ENCODE results near the gene DPM1. TPM values are rescaled to one million over a fixed set of nuclear protein-coding genes. Genes with fewer than 3 reads are reported as not detected.
A peak's percentile ranks its signal among the peaks of the same experiment; 100 is the strongest.

Gene DPM1
- total and polyA plus RNA-seq, 2 of the 8 experiments (the other 6 are each of a cell fraction or from before 2014, with no cell fraction given) = 42.3 to 57.0 TPM

DNA sequence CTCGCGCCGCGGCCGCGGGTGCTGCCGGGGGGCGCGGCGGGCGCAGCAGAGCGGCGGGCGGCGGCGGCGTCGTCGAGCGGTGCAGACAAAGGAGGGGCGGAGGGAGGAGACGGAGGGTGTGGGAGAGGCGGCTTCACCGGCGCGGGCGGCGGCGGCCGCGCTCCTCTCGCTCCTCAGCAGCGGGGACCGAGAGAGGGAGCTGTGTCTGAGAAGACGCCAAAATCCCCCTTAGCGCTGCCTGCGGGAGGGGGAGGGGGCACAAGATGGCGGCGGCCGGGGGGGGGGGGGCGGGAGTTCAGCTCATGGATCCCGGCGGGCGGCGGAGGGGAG is 27.4 kb downstream of the DPM1 start:
- Histone ChIP-seq H4K8ac (ENCODE audit: extremely low read depth, insufficient read depth, low read length) (peak overlapping the region; percentile 99; the same call in 1 of the 2 replicates), H3K27me3 (replicated peaks in 1 of 4; ENCODE audit: control insufficient read depth in 3 of 4, extremely low read depth in 1 of 4, insufficient read depth in 3 of 4, low read length in 3 of 4) (no peaks in the 10 kb centered on the region), H3K18ac (ENCODE audit: extremely low read depth, low read length) (peak overlapping the region; percentile 76; the same call in 1 of the 2 replicates), H3K4ac (replicated peaks; ENCODE audit: insufficient read length, low read depth, low read length) (no peak overlapping the region), H4K91ac (replicated peaks; ENCODE audit: insufficient read length, low read length) (no peak overlapping the region), H3K4me3 (ENCODE audit: extremely low read depth in 1 of 4, insufficient read depth in 2 of 4, low read depth in 3 of 4, low read length in 4 of 4) (peak overlapping the region; percentile 43 to 87 (median 52); a peak in 7 of 8 replicates), H3K23ac (ENCODE audit: insufficient read length) (no peak overlapping the region), H3K9ac (replicated peaks in 1 of 4; ENCODE audit: extremely low read depth in 1 of 4, low read depth in 3 of 4, low read length in 3 of 4) (peak overlapping the region; percentile 91 to 100 (median 96)), H3K14ac (ENCODE audit: insufficient read length) (no peak overlapping the region), H3K79me2 (ENCODE audit: control insufficient read depth in 1 of 2, insufficient read depth in 2 of 2, low read length in 2 of 2) (peaks cover 29 to 45% of the 10 kb centered on the region in 2 experiments), H3K9me3 (ENCODE audit: insufficient read depth in 2 of 2, low read depth in 1 of 2, low read length in 1 of 2) (no peaks in the 10 kb centered on the region), H2BK12ac (ENCODE audit: low read depth, low read length) (no peak overlapping the region), H3K27ac (ENCODE audit: low read depth, low read length) (peak overlapping the region; percentile 93), H3K4me2 (ENCODE audit: insufficient read depth in 1 of 2, low read depth in 2 of 2, low read length in 2 of 2) (peak overlapping the region; percentile 41 to 43; a peak in 2 of 4 replicates), H2BK120ac (replicated peaks; ENCODE audit: low read depth, low read length) (no peak overlapping the region), H3K36me3 (ENCODE audit: control insufficient read depth in 2 of 4, insufficient read depth in 4 of 4, low read length in 3 of 4) (peaks cover 15 to 54% (median 25%) of the 10 kb centered on the region in 4 experiments; a peak in 7 of 8 replicates), H4K5ac (ENCODE audit: insufficient read length, low read depth, low read length) (peak overlapping the region; percentile 30), H3K79me1 (ENCODE audit: low read depth, low read length) (no peaks in the 10 kb centered on the region), H3K56ac (replicated peaks; ENCODE audit: insufficient read length, low read depth, low read length) (peak overlapping the region; percentile 81), H4K20me1 (replicated peaks in 1 of 2; ENCODE audit: control insufficient read depth in 1 of 2, insufficient read depth in 2 of 2, low read length in 2 of 2) (peaks cover 11 to 26% of the 10 kb centered on the region in 2 experiments), H3K4me1 (replicated peaks in 1 of 4; ENCODE audit: control insufficient read depth in 3 of 4, insufficient read depth in 4 of 4, low read length in 3 of 4) (peaks cover 4 to 19% (median 9%) of the 10 kb centered on the region in 4 experiments; a peak in 6 of 7 replicates), H2BK15ac (ENCODE audit: low read length) (no peak overlapping the region), H2AK5ac (ENCODE audit: low read depth, low read length) (no peak overlapping the region), H2BK5ac (ENCODE audit: low read depth, low read length) (peak overlapping the region; percentile 85; the same call in 1 of the 2 replicates), H2BK20ac (ENCODE audit: low read length) (no peak overlapping the region), H3K23me2 (ENCODE audit: low read depth, low read length) (peaks cover 4% of the 10 kb centered on the region; the same call in 1 of the 2 replicates), H2AFZ (ENCODE audit: low read length) (no peak overlapping the region)
- POLR2A ChIA-PET (ENCODE audit: partially characterized antibody) = interaction anchor here (0.6 to 13.9 kb wide), 25 partner anchors 10 to 273 kb away, joined by 3 to 206 read pairs (median 5); partner anchors contain the start of genes BCAS4, DPM1 and MOCS3
- CTCF ChIA-PET (ENCODE audit: partially characterized antibody) = interaction anchor here (0.8 to 1.4 kb wide), 6 partner anchors 11 to 137 kb away, joined by 3 to 9 read pairs (median 6); partner anchors contain the start of gene BCAS4
- FAIRE-seq = no peak
- DNase-seq (ENCODE audit: low read depth in 1 of 2, low spot score in 2 of 2) = no peak
- 0% methylated on average over 6 of the region's 45 CpGs; no CpG with 5 or more reads in 1 of the 2 experiments for WGBS, 2 experiments (ENCODE audit: extremely low coverage in 1 of 2, insufficient coverage in 1 of 2, insufficient read length in 1 of 2, insufficient replicate concordance in 2 of 2, low coverage in 1 of 2, low lambda C conversion rate in 2 of 2, missing lambda C conversion rate in 1 of 2)
- TF ChIP-seq NRF1 (IDR thresholded peaks at IDR 0.05; ENCODE audit: low read depth, low read length) = no peak
- 0 out of 2 replicates have a peak, but pooled peaks have one; percentile 26 for TF ChIP-seq CHD1 (IDR thresholded peaks at IDR 0.05; ENCODE audit: low read depth, low read length)
- peak in 1 of 2 experiments; percentile 3; a peak in 1 of 3 replicates for TF ChIP-seq POLR2A (IDR thresholded peaks at IDR 0.05; ENCODE audit: control extremely low read depth in 1 of 2, low read depth in 2 of 2, low read length in 2 of 2)
- peak; percentile 33; the same call in 1 of the 2 replicates for TF ChIP-seq PHF8 (conservative IDR thresholded peaks at IDR 0.05; ENCODE audit: low read depth, low read length)
- TF ChIP-seq SIX5 (IDR thresholded peaks at IDR 0.05; ENCODE audit: low read depth, low read length) = no peak
